Fibroblast of skin of abdomen (primary cell): ENCODE data around the gene LARP1B. TPM values are rescaled to one million over a fixed set of nuclear protein-coding genes. Genes with fewer than 3 reads are reported as not detected.
"Not testable (repeated sequence)": the region's sequence is repeated elsewhere in the genome, so short reads cannot be mapped to it uniquely, and the experiment has no call there.

Source experiments
- DNase-seq: peaks from one replicate; pipeline ENCODE4 v3.0.0-alpha.2; 2013
- polyA plus RNA-seq, 2 experiments: library from polyadenylated mRNA; unstranded; fragments of 120-200 nt; gene quantifications; one replicate each; pipeline ENCODE4 v1.2.1, GENCODE V29; 2013; ENCODE audit not compliant: insufficient read length in 2 of 2

The LARP1B gene
- 13.5 TPM for polyA plus RNA-seq (2013, experiment 1 of 2; ENCODE audit: insufficient read length)
- polyA plus RNA-seq (2013, experiment 2 of 2; ENCODE audit: insufficient read length): 14.0 TPM

DNA sequence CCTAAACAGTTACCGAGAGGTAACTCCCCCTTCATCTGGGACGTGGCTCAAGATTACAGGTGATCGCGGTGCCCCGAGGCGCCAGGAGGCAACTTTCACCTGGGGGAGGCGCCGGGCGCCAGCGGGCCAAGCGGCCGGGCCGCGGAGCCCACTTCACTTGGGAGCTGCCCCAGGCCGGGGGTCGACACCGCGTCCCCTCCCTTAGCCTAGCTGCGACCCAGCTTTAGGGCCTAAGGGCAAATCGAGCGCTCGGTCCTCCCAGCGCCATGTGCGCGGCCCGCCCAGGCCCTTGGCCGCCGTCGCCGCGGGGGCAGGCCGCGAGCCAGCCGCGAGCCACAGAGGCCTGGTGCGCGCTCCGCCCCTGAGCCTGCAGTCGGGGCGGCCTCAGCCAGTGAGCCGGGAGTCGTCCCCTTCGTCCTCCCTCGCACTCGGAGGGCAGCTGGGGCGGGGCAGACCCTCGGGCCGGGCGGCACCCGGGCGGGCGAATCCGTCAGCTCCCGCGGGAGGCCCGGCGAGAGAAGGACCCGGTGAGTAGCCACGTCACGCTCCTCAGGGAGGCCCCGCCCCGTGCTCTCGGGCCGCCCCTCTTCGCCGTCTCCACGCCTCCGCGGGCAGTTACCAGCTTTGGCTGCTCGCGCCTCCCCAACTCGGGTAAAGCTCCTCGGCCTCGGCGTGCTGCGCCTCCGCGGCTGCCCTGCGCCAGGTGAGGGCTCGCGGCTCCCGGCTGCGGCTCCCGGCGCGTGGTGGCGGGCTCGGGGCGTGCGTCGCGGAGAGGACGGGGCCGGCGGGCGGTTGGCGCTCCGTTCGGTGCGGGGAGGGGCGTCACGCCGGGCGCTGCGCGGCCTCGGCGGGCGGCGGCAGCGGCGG is at the start of gene LARP1B:
Gene LARP1B, plus strand, starts transcription at position 614 of the 867 bp plus-strand sequence. CDS start 13,640 bp downstream, outside the sequence.
- peak; percentile 98 for DNase-seq

- no peak for DNase-seq
Observed at GRCh38 chr4:128025319-128025718, 35.8 kb upstream of the LARP1B start.

DNA sequence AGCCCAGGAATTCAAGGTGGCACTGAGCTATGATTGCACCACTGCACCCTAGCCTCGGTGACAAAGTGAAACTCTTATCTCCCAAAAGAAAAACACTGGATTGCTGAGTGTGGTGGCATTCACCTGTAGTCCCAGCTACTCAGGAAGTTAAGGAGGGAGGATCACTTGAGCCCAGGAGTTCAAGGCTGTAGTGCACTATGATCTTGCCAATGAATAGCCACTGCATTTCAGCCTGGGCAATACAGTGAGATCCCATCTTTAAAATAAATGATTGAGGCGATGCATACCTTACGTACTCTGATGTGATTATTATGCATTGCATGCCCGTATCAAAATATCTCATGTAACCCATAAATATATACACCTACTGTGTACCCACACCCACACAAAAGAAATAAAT is 31.2 kb upstream of the LARP1B start:
- DNase-seq: no peak

GRCh38 chr4:128031756-128032384 is 29.2 kb upstream of the LARP1B start:
- no peak for DNase-seq

GRCh38 chr4:128039568-128039967 is 21.5 kb upstream of the LARP1B start:
- no peak for DNase-seq

DNA sequence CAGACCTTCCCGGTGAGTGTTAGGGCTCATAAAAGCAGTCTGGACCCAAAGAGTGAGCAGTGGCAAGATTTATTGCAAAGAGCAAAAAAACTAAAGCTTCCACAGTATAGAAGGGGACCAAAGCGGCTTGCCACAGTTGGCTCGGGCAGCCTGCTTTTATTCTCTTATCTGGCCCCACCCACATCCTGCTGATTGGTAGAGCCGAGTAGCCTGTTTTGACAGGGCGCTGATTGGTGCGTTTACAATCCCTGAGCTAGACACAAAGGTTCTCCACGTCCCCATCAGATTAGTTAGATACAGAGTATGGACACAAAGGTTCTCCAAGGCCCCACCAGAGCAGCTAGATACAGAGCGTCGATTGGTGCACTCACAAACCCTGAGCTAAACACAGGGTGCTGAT is 14.1 kb upstream of the LARP1B start:
- not testable (repeated sequence) for DNase-seq

GRCh38 chr4:128047514-128047913 is 13.6 kb upstream of the LARP1B start:
- DNase-seq: not testable (repeated sequence)

DNA sequence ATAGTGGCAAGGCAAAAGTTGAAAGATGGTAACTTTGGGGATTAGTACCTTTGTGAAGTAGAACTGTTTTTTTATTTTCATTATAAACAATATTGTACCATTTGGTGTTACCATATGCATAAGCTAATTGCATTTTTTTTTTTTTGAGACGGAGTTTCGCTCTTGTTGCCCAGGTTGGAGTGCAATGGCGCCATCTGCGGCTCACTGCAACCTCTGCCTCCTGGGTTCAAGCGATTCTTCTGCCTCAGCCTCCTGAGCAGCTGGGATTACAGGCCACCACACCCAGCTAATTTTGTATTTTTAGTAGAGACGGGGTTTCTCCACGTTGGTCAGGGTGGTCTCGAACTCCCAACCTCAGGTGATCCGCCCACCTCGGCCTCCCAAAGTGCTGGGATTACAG is 9.9 kb upstream of the LARP1B start:
- DNase-seq: not testable (repeated sequence)

GRCh38 chr4:128054907-128055306 is 6.2 kb upstream of the LARP1B start:
- not testable (repeated sequence) for DNase-seq

- DNase-seq: not testable (repeated sequence)
Observed at GRCh38 chr4:128055441-128056206, 5.5 kb upstream of the LARP1B start.

DNA sequence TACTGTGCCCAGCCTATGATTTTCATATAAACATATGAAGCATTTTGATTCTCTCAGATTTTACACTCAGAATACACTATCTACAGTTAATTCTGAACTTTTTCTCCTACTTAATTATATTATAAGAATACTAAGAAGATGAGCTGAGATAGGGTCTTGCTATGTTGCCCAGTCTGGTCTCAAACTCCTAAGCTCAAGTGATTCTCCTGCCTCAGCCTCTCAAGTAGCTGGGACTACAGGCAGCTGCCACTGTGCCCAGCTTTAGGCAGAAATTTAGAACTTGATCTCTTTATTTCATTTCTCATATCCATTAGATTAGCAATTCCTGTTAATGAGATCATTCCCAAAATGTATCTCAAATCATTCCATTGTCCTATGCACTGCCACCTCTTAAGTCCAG is 4.7 kb upstream of the LARP1B start:
- no peak for DNase-seq

GRCh38 chr4:128060121-128060698 is 902 bp upstream of the LARP1B start:
- DNase-seq: peak; percentile 4

GRCh38 chr4:128061566-128062536 is 739 bp downstream of the LARP1B start:
- peak; percentile 26 for DNase-seq

- not testable (repeated sequence) for DNase-seq
Observed at GRCh38 chr4:128066453-128066820, 5.3 kb downstream of the LARP1B start.

DNA sequence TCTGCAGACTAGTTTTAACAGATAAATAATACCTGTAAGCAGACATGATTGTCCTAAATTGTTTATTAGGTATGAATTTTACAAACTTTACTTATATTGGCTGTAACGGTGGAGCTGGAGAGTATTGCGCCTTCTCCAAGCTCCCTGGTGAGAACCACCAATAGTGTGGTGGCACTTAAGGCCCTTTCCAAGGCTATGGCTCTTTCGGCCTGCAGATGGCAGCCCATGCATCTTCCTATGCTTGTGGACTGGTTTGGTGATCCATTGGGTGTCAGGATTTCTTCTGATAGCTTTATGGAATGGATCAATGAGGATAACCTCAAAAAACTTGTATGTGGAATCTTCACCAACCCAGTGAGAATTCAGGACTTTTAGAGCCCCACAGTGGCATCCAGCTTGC is 7.8 kb downstream of the LARP1B start:
- DNase-seq: peak; percentile 10

- no peak for DNase-seq
Observed at GRCh38 chr4:128076464-128076863, 15.4 kb downstream of the LARP1B start.

DNA sequence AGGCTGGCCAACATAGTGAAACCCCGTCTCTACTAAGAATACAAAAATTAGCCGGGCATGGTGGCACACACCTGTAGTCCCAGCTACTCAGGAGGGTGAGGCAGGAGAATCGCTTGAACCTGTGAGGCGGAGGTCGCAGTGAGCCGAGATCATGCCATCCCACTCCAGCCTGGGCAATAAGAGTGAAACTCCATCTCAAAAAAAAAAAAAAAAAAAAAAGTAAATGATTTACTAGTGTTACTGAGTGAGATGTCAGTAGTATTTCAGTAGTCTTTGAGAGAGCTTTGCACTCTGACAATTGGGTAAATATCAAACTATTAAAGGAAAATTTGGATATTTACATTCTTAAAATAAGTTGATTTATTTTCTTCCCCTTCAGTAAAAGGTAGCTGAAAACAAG is 34.2 kb downstream of the LARP1B start:
- not testable (repeated sequence) for DNase-seq

GRCh38 chr4:128107766-128108165 is 46.7 kb downstream of the LARP1B start:
- DNase-seq: peak; percentile 44

DNA sequence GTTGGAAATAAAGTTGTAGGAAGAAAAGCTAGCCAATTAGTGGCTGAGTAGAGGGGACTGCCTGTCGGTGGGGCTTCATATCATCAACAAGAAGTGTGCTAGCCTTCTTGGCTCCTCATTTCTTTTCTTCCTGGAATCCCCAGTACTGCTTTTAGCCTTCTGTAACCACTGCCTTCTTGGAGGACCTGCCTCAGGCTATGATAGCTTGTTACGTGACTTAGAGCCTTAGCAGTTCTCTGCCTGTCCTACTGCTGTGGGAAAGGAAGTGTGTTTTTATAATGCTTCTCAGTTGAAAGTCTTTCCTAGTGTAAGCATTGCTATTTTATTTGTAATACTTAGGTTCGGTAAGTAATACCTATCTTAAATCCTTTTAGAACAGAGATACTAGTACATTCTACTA is 61.9 kb downstream of the LARP1B start:
- no peak for DNase-seq

- DNase-seq: no peak
Observed at GRCh38 chr4:128130621-128131020, 69.5 kb downstream of the LARP1B start.

DNA sequence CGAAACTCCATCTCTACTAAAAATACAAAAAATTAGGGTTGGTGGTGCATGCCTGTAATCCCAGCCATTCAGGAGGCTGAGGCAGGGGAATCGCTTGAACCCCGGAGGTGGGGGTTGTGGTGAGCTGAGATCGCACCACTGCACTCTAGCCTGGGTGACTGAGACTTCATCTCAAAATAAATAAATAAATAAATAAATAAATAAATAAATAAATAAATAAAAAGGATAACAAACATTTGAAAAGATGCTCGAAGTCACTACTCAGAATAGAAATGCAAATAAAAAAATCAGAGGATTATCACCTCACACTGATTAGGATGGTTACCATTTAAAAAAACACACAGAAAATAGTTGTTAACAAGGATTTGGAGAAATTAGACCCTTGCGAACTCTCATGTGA is 73.8 kb downstream of the LARP1B start:
- DNase-seq: no peak
